ENCODE results near the gene PRXL2C. TPM values are rescaled to one million over a fixed set of nuclear protein-coding genes. Genes with fewer than 3 reads are reported as not detected.
A peak's percentile ranks its signal among the peaks of the same experiment; 100 is the strongest.

The PRXL2C gene
- total and polyA plus RNA-seq, 8 donors = 5.6 to 35.0 (median 7.9) TPM

- Histone ChIP-seq H3K4me1 (peaks cover 7 to 33% (median 19%) of the 10 kb centered on the region in 4 donors), H3K9me3 (no peaks in the 10 kb centered on the region), H3K4me3 (no peak overlapping the region), H3K36me3 (no peaks in the 10 kb centered on the region), H3K27me3 (no peaks in the 10 kb centered on the region), H3K27ac (peak overlapping the region in 4 of 5 donors; percentile 42 to 75 (median 68))
- intact Hi-C loops (cut with DNase I; ENCODE audit: low total_unique reads) = no loop called here
- 85 to 91% (median 86%) methylated on average over 3 of the region's 3 CpGs for WGBS, 5 donors
- TF ChIP-seq POLR2AphosphoS5 (IDR thresholded peaks at IDR 0.05) = no peak
- TF ChIP-seq EP300 (IDR thresholded peaks at IDR 0.05) = no peak
- TF ChIP-seq POLR2A (IDR thresholded peaks at IDR 0.05) = no peak
- no peak for TF ChIP-seq CTCF (IDR thresholded peaks at IDR 0.05)
- DNase-seq = no peak
Measured at GRCh38 chr9:96611302-96611701, 43.8 kb downstream of the PRXL2C start.

- DNase-seq = no peak
- Histone ChIP-seq H3K4me1 (peaks cover 7 to 33% (median 19%) of the 10 kb centered on the region in 4 donors), H3K4me3 (no peak overlapping the region), H3K36me3 (no peaks in the 10 kb centered on the region), H3K27ac (no peak overlapping the region), H3K9me3 (no peaks in the 10 kb centered on the region), H3K27me3 (no peaks in the 10 kb centered on the region)
- intact Hi-C loops (cut with DNase I; ENCODE audit: low total_unique reads) = no loop called here
- TF ChIP-seq EP300 (IDR thresholded peaks at IDR 0.05) = no peak
- TF ChIP-seq POLR2A (IDR thresholded peaks at IDR 0.05) = no peak
- no peak for TF ChIP-seq POLR2AphosphoS5 (IDR thresholded peaks at IDR 0.05)
- TF ChIP-seq CTCF (IDR thresholded peaks at IDR 0.05) = no peak
Measured at GRCh38 chr9:96609732-96610131, 45.4 kb downstream of the PRXL2C start.

GRCh38 chr9:96607971-96608370, 47.1 kb downstream of the PRXL2C start:
- H3K4me1 ChIP-seq = peaks cover 7 to 42% (median 20%) of the 10 kb centered on the region in 4 donors
- H3K36me3 ChIP-seq = no peaks in the 10 kb centered on the region
- intact Hi-C loops (cut with DNase I; ENCODE audit: low total_unique reads) = no loop called here
- no peak for DNase-seq
- TF ChIP-seq POLR2A (IDR thresholded peaks at IDR 0.05) (no peak), EP300 (IDR thresholded peaks at IDR 0.05) (no peak), POLR2AphosphoS5 (IDR thresholded peaks at IDR 0.05) (no peak), CTCF (IDR thresholded peaks at IDR 0.05) (no peak)
- no peak overlapping the region for H3K4me3 ChIP-seq
- no peaks in the 10 kb centered on the region for H3K9me3 ChIP-seq
- H3K27me3 ChIP-seq = no peaks in the 10 kb centered on the region
- no peak overlapping the region for H3K27ac ChIP-seq
- WGBS, 5 donors = 66 to 81% (median 73%) methylated on average over 3 of the region's 3 CpGs

GRCh38 chr9:96605328-96605727, 49.8 kb downstream of the PRXL2C start:
- TF ChIP-seq POLR2AphosphoS5 (IDR thresholded peaks at IDR 0.05) = no peak
- TF ChIP-seq POLR2A (IDR thresholded peaks at IDR 0.05) = no peak
- no peak for TF ChIP-seq CTCF (IDR thresholded peaks at IDR 0.05)
- TF ChIP-seq EP300 (IDR thresholded peaks at IDR 0.05) = no peak
- 87 to 95% (median 90%) methylated on average over 3 of the region's 3 CpGs for WGBS, 5 donors

More at GRCh38 chr9:96605328-96605727, 49.8 kb downstream of the PRXL2C start:
- intact Hi-C loops (cut with DNase I; ENCODE audit: low total_unique reads) = no loop called here
- H3K27me3 ChIP-seq = no peaks in the 10 kb centered on the region
- no peak overlapping the region for H3K4me3 ChIP-seq
- H3K27ac ChIP-seq = no peak overlapping the region
- H3K9me3 ChIP-seq = no peaks in the 10 kb centered on the region
- H3K4me1 ChIP-seq = peaks cover 0 to 23% (median 4%) of the 10 kb centered on the region in 4 donors
- DNase-seq = no peak
- no peaks in the 10 kb centered on the region for H3K36me3 ChIP-seq
